ENCODE results near the gene MID1IP1.

Gene MID1IP1

GRCh38 chrX:38824176-38824575 lies 22.9 kb downstream of the MID1IP1 start:
- no peak for TF ChIP-seq EP300 (IDR thresholded peaks at IDR 0.05; ENCODE audit: borderline replicate concordance)
- TF ChIP-seq YY1 (IDR thresholded peaks at IDR 0.05; ENCODE audit: low read depth) = no peak
- TF ChIP-seq TCF12 (IDR thresholded peaks at IDR 0.05; ENCODE audit: low read depth) = no peak
- no peak for TF ChIP-seq CEBPB (IDR thresholded peaks at IDR 0.05)
- TF ChIP-seq ZBTB7A (IDR thresholded peaks at IDR 0.05; ENCODE audit: low read depth) = no peak
- no peak for TF ChIP-seq MAX (IDR thresholded peaks at IDR 0.05)
- TF ChIP-seq NFIC (IDR thresholded peaks at IDR 0.05) = no peak
- no peak for TF ChIP-seq TAF1 (IDR thresholded peaks at IDR 0.05; ENCODE audit: low read depth)
- TF ChIP-seq CREB1 (IDR thresholded peaks at IDR 0.05; ENCODE audit: low read depth) = no peak
- no peak for TF ChIP-seq RAD21 (IDR thresholded peaks at IDR 0.05; ENCODE audit: low read depth)
- TF ChIP-seq TEAD4 (IDR thresholded peaks at IDR 0.05) = no peak
- no peak for TF ChIP-seq EGR1 (IDR thresholded peaks at IDR 0.05)
- TF ChIP-seq REST (IDR thresholded peaks at IDR 0.05; ENCODE audit: low read depth) = no peak
- TF ChIP-seq USF1 (IDR thresholded peaks at IDR 0.05) = no peak
- TF ChIP-seq FOXM1 (IDR thresholded peaks at IDR 0.05; ENCODE audit: borderline replicate concordance, low read depth) = no peak

- TF ChIP-seq FOXM1 (IDR thresholded peaks at IDR 0.05; ENCODE audit: borderline replicate concordance, low read depth) (no peak), USF1 (IDR thresholded peaks at IDR 0.05) (no peak), NFIC (IDR thresholded peaks at IDR 0.05) (no peak), CEBPB (IDR thresholded peaks at IDR 0.05) (no peak), RAD21 (IDR thresholded peaks at IDR 0.05; ENCODE audit: low read depth) (no peak), CREB1 (IDR thresholded peaks at IDR 0.05; ENCODE audit: low read depth) (no peak), TEAD4 (IDR thresholded peaks at IDR 0.05) (no peak), TCF12 (IDR thresholded peaks at IDR 0.05; ENCODE audit: low read depth) (no peak), TAF1 (IDR thresholded peaks at IDR 0.05; ENCODE audit: low read depth) (no peak), ZBTB7A (IDR thresholded peaks at IDR 0.05; ENCODE audit: low read depth) (no peak), YY1 (IDR thresholded peaks at IDR 0.05; ENCODE audit: low read depth) (no peak), MAX (IDR thresholded peaks at IDR 0.05) (no peak)
Measured at GRCh38 chrX:38831949-38832348, 30.7 kb downstream of the MID1IP1 start.

- TF ChIP-seq RAD21 (IDR thresholded peaks at IDR 0.05; ENCODE audit: low read depth) = no peak
- no peak for TF ChIP-seq TCF12 (IDR thresholded peaks at IDR 0.05; ENCODE audit: low read depth)
- no peak for TF ChIP-seq TEAD4 (IDR thresholded peaks at IDR 0.05)
- TF ChIP-seq ZBTB7A (IDR thresholded peaks at IDR 0.05; ENCODE audit: low read depth) = no peak
- no peak for TF ChIP-seq FOXM1 (IDR thresholded peaks at IDR 0.05; ENCODE audit: borderline replicate concordance, low read depth)
Measured at GRCh38 chrX:38837389-38837788, 36.1 kb downstream of the MID1IP1 start.

- no peak for TF ChIP-seq EP300 (IDR thresholded peaks at IDR 0.05; ENCODE audit: borderline replicate concordance)
- no peak for TF ChIP-seq TEAD4 (IDR thresholded peaks at IDR 0.05)
- TF ChIP-seq TAF1 (IDR thresholded peaks at IDR 0.05; ENCODE audit: low read depth) = no peak
- TF ChIP-seq FOXM1 (IDR thresholded peaks at IDR 0.05; ENCODE audit: borderline replicate concordance, low read depth) = no peak
- TF ChIP-seq REST (IDR thresholded peaks at IDR 0.05; ENCODE audit: low read depth) = no peak
- TF ChIP-seq CREB1 (IDR thresholded peaks at IDR 0.05; ENCODE audit: low read depth) = no peak
- TF ChIP-seq ZBTB7A (IDR thresholded peaks at IDR 0.05; ENCODE audit: low read depth) = no peak
- no peak for TF ChIP-seq USF1 (IDR thresholded peaks at IDR 0.05)
- TF ChIP-seq CEBPB (IDR thresholded peaks at IDR 0.05) = no peak
- TF ChIP-seq TCF12 (IDR thresholded peaks at IDR 0.05; ENCODE audit: low read depth) = no peak
- no peak for TF ChIP-seq MAX (IDR thresholded peaks at IDR 0.05)
- TF ChIP-seq RAD21 (IDR thresholded peaks at IDR 0.05; ENCODE audit: low read depth) = no peak
- TF ChIP-seq EGR1 (IDR thresholded peaks at IDR 0.05) = no peak
- no peak for TF ChIP-seq NFIC (IDR thresholded peaks at IDR 0.05)
- no peak for TF ChIP-seq YY1 (IDR thresholded peaks at IDR 0.05; ENCODE audit: low read depth)
Measured at GRCh38 chrX:38839277-38839676, 38.0 kb downstream of the MID1IP1 start.

- no peak for TF ChIP-seq EGR1 (IDR thresholded peaks at IDR 0.05)
Measured at GRCh38 chrX:38839944-38840343, 38.7 kb downstream of the MID1IP1 start.

Data from Ishikawa (cell line).